ENCODE measurements around the gene EZR.
A peak's percentile ranks its signal among the peaks of the same experiment; 100 is the strongest.

Gene EZR

GRCh38 chr6:158850807-158851115, 31.6 kb upstream of the EZR start:
- H3K4me3 ChIP-seq (replicated peaks; ENCODE audit: low read depth, low read length), result no peak overlapping the region
- DNase-seq (ENCODE audit: low read depth), result peak; percentile 25
- TF ChIP-seq, protein P1, sequence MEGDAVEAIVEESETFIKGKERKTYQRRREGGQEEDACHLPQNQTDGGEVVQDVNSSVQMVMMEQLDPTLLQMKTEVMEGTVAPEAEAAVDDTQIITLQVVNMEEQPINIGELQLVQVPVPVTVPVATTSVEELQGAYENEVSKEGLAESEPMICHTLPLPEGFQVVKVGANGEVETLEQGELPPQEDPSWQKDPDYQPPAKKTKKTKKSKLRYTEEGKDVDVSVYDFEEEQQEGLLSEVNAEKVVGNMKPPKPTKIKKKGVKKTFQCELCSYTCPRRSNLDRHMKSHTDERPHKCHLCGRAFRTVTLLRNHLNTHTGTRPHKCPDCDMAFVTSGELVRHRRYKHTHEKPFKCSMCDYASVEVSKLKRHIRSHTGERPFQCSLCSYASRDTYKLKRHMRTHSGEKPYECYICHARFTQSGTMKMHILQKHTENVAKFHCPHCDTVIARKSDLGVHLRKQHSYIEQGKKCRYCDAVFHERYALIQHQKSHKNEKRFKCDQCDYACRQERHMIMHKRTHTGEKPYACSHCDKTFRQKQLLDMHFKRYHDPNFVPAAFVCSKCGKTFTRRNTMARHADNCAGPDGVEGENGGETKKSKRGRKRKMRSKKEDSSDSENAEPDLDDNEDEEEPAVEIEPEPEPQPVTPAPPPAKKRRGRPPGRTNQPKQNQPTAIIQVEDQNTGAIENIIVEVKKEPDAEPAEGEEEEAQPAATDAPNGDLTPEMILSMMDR (IDR thresholded peaks at IDR 0.05; ENCODE audit: low read length, missing control alignments), result no peak

DNA sequence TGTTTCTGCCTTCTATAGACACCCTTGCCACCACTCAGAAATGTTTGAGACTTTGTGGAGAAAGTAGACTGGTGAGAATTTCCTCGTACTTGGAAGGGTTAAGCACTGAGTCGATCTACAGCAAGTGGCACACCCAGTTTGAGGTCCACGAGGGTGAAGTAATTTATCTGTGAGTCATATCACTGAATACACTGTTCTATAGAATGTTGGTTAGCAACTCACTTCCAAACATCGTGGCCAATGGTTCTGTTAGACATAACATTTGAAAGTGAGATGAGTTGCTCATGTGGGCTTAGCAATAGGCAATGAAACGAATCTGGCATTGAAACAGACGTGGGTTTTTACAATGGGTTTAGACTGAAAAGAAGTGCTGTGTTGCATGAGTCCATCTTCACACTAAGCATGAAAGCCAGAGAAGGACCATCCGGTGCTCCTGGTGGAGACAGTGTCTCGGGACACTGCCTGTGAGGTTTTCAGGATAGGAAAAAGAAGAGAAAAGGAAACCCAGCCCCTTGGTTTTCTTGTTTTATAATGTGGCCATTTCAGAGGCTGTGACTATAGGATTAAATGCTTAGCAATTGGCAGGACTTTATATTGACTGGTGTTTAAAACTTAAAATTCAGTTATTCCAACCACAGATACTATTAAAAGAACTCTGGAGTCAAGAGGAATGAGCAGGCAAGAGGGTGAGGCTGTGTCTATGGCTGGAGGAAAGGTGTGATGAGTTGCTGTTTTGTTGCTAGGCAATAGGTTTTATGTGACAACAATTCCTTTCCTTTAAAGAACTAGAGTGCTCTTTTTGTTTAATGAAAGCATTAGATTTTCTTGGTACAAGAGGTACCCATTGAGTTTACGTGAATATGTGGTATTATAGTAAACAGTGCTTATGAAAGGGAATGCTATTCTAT, 31.0 kb upstream of the EZR start:
- DNase-seq (ENCODE audit: low read depth), result peak; percentile 84
- TF ChIP-seq, protein P1 (IDR thresholded peaks at IDR 0.05; ENCODE audit: low read length, missing control alignments), result no peak

GRCh38 chr6:158848490-158848895, 29.3 kb upstream of the EZR start:
- TF ChIP-seq, protein P1 (IDR thresholded peaks at IDR 0.05; ENCODE audit: low read length, missing control alignments), result no peak
- DNase-seq (ENCODE audit: low read depth), result no peak
- no peak overlapping the region for H3K4me3 ChIP-seq (replicated peaks; ENCODE audit: low read depth, low read length)

More for the DNA sequence above, 31.0 kb upstream of the EZR start:
- no peak overlapping the region for H3K4me3 ChIP-seq (replicated peaks; ENCODE audit: low read depth, low read length)

- TF ChIP-seq, protein P1 (IDR thresholded peaks at IDR 0.05; ENCODE audit: low read length, missing control alignments), result no peak
- no peak overlapping the region for H3K4me3 ChIP-seq (replicated peaks; ENCODE audit: low read depth, low read length)
- DNase-seq (ENCODE audit: low read depth), result no peak
These were observed 28.6 kb upstream of the EZR start for GRCh38 chr6:158847786-158848185.

GRCh38 chr6:158847012-158847529, 27.9 kb upstream of the EZR start:
- peak; percentile 44 for DNase-seq (ENCODE audit: low read depth)
- H3K4me3 ChIP-seq (replicated peaks; ENCODE audit: low read depth, low read length), result no peak overlapping the region
- TF ChIP-seq, protein P1 (IDR thresholded peaks at IDR 0.05; ENCODE audit: low read length, missing control alignments), result no peak

DNA sequence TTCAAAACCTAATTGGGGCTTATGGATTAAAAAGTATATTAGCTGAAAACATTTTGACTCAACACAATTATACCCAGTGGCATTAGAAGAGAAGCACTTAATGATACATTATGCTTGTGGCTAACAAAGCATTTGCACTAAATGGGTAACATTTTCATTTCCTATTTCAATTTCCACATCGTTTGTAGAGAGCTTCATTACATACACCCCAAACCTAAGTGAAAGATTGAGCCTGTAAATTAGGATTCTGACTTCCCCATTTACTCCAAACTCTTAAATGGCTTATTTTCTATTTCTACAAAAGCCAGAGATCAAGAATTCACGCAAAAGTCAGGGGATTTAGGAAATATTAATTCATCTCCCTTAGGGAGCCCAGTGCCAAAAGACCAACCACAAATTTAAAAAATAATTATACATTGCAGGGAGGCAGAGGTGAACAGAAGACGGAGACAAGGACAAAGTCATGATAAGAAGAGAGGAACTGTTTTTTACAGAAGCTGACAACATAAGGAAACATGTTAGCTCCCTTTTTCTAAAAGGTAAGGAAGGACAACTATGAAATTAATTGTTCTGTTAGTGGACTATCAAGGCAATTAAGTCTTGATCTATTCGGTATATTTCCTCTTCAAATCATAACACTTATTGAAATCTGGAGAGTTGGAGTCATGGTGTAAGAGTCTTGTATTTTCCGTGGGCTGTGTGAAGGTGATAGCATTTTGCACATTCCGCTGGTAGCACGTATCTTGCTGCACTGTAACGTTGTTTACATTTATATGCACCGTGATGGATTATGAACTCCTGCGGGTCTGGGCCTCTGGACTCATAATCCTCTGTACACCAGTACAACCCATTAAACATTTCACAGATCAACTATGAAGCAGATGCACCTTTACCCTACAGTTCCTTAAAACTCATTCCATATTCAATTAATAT, 24.8 kb upstream of the EZR start:
- TF ChIP-seq, protein P1 (IDR thresholded peaks at IDR 0.05; ENCODE audit: low read length, missing control alignments), result no peak
- no peak overlapping the region for H3K4me3 ChIP-seq (replicated peaks; ENCODE audit: low read depth, low read length)
- no peak for DNase-seq (ENCODE audit: low read depth)
